Left ventricle myocardium inferior (tissue), 1 donor: ENCODE results near the gene DSCAML1. TPM values are rescaled to one million over a fixed set of nuclear protein-coding genes. Genes with fewer than 3 reads are reported as not detected.

Experiments used
- DNase-seq: peaks from one replicate; pipeline ENCODE4 v3.0.0-alpha.2; 2020
- H3K27ac ChIP-seq: fragments of 200-600 bp; replicated peaks from 2 replicates; pipeline ENCODE4 v1.8.0; 2021
- H3K27me3 ChIP-seq: fragments of 200-600 bp; 2 replicates; pipeline ENCODE4 v1.8.0; 2021; ENCODE audit warnings: low read depth
- H3K36me3 ChIP-seq: fragments of 200-600 bp; 2 replicates; pipeline ENCODE4 v1.8.0; 2021
- H3K4me1 ChIP-seq: fragments of 200-600 bp; 2 replicates; pipeline ENCODE4 v1.8.0; 2021
- H3K4me3 ChIP-seq: fragments of 200-600 bp; 2 replicates; pipeline ENCODE4 v1.8.0; 2021; ENCODE audit warnings: mild to moderate bottlenecking, moderate library complexity
- H3K9me3 ChIP-seq: fragments of 200-600 bp; replicated peaks from 2 replicates; pipeline ENCODE4 v1.8.0; 2021
- CTCF ChIP-seq: fragments of 200-600 bp; IDR thresholded peaks from 2 replicates; pipeline ENCODE4 v1.8.0; 2021; ENCODE audit warnings: antibody characterized with exemption, mild to moderate bottlenecking, borderline replicate concordance
- intact Hi-C: fragments of 100-400 bp; cut with micrococcal nuclease; formaldehyde crosslinking; loops from one replicate; pipeline ENCODE4 v1.11.0; 2022
- total RNA-seq: library from RNA; stranded (reverse); fragmentation: NEBNext Ultra II Directional; extraction: Animal tissue kit (Norgen Biotek cat#: 25700); gene quantifications from one replicate; pipeline ENCODE4 v1.2.1, GENCODE V29; 2021
- donor health status: DM: no; HTN: yes; CAD: no; lungs with severe emphysema.

The DSCAML1 gene
- total RNA-seq, 1 donor from 2014 or later = 0.19 TPM

- Histone ChIP-seq H3K9me3 (no peaks in the 10 kb centered on the region), H3K27ac (no peak overlapping the region), H3K27me3 (no peaks in the 10 kb centered on the region), H3K36me3 (peaks cover 5% of the 10 kb centered on the region), H3K4me3 (no peak overlapping the region), H3K4me1 (no peaks in the 10 kb centered on the region)
- no peak for DNase-seq
- TF ChIP-seq CTCF = no peak
- intact Hi-C loops = no loop called here
Observed at GRCh38 chr11:117480221-117480620, 316.8 kb downstream of the DSCAML1 start.

DNA sequence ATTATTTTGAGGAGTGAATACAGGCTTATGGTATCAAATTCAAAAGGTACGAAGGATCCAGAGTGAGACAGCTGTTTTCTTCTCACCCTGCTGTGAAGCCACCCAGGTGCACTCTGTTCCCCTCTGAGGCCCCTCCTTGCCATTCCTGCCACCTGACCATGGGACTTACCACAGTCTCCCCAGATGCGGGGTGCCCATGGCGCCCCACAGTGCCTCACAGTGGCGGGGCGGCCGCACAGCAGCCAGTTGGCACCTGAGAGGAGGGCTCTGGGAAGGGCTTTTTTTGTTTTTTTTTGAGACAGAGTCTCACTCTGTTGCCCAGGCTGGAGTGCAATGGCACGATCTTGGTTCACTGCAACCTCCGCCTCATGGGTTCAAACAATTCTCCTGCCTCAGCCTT, 317.6 kb downstream of the DSCAML1 start:
- TF ChIP-seq CTCF = no peak
- Histone ChIP-seq H3K4me3 (no peak overlapping the region), H3K36me3 (peaks cover 5% of the 10 kb centered on the region), H3K4me1 (no peaks in the 10 kb centered on the region), H3K27ac (no peak overlapping the region), H3K9me3 (no peaks in the 10 kb centered on the region), H3K27me3 (no peaks in the 10 kb centered on the region)
- DNase-seq = no peak
- intact Hi-C loops = no loop called here

DNA sequence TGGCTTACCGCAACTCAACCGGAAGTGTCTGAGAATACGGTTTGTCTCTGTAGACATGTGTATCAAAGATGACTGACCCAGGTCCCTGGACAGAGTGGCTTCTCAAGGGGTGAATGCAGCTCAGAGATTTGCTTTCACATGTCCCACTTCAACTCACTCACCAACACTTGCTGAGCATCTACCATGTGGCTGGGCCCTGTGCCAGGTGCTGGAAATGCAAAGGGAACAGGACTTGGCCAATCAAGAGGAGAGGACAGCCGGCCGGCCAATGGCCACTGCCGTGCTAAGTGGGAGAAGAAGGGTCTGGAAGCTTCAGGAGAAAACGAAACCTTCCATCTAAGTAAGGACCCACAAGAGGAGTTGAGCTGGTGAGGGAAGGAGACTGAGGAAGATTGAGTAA, 318.1 kb downstream of the DSCAML1 start:
- peaks cover 5% of the 10 kb centered on the region for H3K36me3 ChIP-seq
- no peak for TF ChIP-seq CTCF
- intact Hi-C loops = no loop called here

GRCh38 chr11:117478126-117478860, 318.7 kb downstream of the DSCAML1 start:
- Histone ChIP-seq H3K9me3 (no peaks in the 10 kb centered on the region), H3K4me1 (no peaks in the 10 kb centered on the region), H3K27ac (no peak overlapping the region), H3K4me3 (no peak overlapping the region), H3K36me3 (peaks cover 5% of the 10 kb centered on the region), H3K27me3 (no peaks in the 10 kb centered on the region)
- TF ChIP-seq CTCF = no peak
- no peak for DNase-seq
- intact Hi-C loops = no loop called here

More for the DNA sequence above, 318.1 kb downstream of the DSCAML1 start:
- H3K27ac ChIP-seq = no peak overlapping the region
- DNase-seq = no peak
- H3K27me3 ChIP-seq = no peaks in the 10 kb centered on the region
- no peak overlapping the region for H3K4me3 ChIP-seq
- no peaks in the 10 kb centered on the region for H3K4me1 ChIP-seq
- H3K9me3 ChIP-seq = no peaks in the 10 kb centered on the region

DNA sequence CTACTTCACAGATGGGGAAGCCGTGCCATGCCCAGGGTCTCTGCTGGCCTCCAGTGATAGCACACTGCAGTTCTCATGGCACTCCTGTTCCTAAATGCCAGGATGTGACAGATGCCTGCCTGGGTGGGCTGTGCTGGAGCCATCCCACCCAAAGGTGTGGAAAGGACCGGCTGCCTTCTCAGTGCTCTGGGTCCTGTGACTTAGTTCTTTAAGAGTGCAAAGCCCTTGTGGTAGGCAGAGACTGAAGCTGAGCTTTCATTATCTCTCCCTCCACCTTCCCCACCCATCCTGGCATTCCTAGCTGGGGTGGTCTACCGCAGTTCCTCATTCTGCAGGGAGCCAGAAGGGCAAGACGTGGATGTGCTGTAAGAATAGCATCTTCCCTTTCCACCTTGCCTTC, 319.3 kb downstream of the DSCAML1 start:
- no peaks in the 10 kb centered on the region for H3K27me3 ChIP-seq
- no peak for DNase-seq
- H3K4me3 ChIP-seq = no peak overlapping the region
- intact Hi-C loops = no loop called here
- no peak for TF ChIP-seq CTCF
- H3K4me1 ChIP-seq = no peaks in the 10 kb centered on the region
- no peak overlapping the region for H3K27ac ChIP-seq
- H3K9me3 ChIP-seq = no peaks in the 10 kb centered on the region
- peaks cover 5% of the 10 kb centered on the region for H3K36me3 ChIP-seq
